T1000 (cell line): ENCODE results near the gene CIRBP.

Experiments
- DNase-seq: peaks from one replicate; lab custom pipeline; 2025; ENCODE audit warnings: mixed read lengths; lab: John Stamatoyannopoulos, UW

CIRBP gene

GRCh38 chr19:1268226-1269064 lies 687 bp upstream of the CIRBP start:
- DNase-seq, result no peak

GRCh38 chr19:1269478-1270212 lies 513 bp downstream of the CIRBP start:
- peak; percentile 90 for DNase-seq

- DNase-seq, result no peak
These were observed 1.2 kb downstream of the CIRBP start for GRCh38 chr19:1270213-1270853.

GRCh38 chr19:1270854-1271527 lies 1.9 kb downstream of the CIRBP start:
- no peak for DNase-seq

- no peak for DNase-seq
These were observed 2.6 kb downstream of the CIRBP start for GRCh38 chr19:1271528-1272422.

- DNase-seq, result no peak
These were observed 3.5 kb downstream of the CIRBP start for GRCh38 chr19:1272423-1273262.

- DNase-seq, result no peak
These were observed 4.3 kb downstream of the CIRBP start for GRCh38 chr19:1273263-1274041.

GRCh38 chr19:1274081-1274851 lies 5.1 kb downstream of the CIRBP start:
- no peak for DNase-seq

GRCh38 chr19:1274852-1275259 lies 5.7 kb downstream of the CIRBP start:
- no peak for DNase-seq

GRCh38 chr19:1275260-1275975 lies 6.3 kb downstream of the CIRBP start, which contains the start of gene FAM174C:
FAM174C (plus strand) TSS chr19:1275530; CDS start chr19:1275550, 20 bp downstream.
- peak; percentile 96 for DNase-seq

GRCh38 chr19:1275976-1276627 lies 7.0 kb downstream of the CIRBP start:
- no peak for DNase-seq

- DNase-seq, result no peak
These were observed 7.5 kb downstream of the CIRBP start for GRCh38 chr19:1276628-1277022.

- no peak for DNase-seq
These were observed 7.9 kb downstream of the CIRBP start for GRCh38 chr19:1277061-1277460.

- no peak for DNase-seq
These were observed 8.9 kb downstream of the CIRBP start for GRCh38 chr19:1278074-1278473.

GRCh38 chr19:1278713-1279660 lies 9.9 kb downstream of the CIRBP start:
- DNase-seq, result no peak

- peak; percentile 84 for DNase-seq
These were observed 10.7 kb downstream of the CIRBP start for GRCh38 chr19:1279782-1280341.
